ENCODE results near the gene CCL15. TPM values are rescaled to one million over a fixed set of nuclear protein-coding genes. Genes with fewer than 3 reads are reported as not detected.

CCL15 gene
- total RNA-seq, 1 experiment from 2014 or later: not detected

DNA sequence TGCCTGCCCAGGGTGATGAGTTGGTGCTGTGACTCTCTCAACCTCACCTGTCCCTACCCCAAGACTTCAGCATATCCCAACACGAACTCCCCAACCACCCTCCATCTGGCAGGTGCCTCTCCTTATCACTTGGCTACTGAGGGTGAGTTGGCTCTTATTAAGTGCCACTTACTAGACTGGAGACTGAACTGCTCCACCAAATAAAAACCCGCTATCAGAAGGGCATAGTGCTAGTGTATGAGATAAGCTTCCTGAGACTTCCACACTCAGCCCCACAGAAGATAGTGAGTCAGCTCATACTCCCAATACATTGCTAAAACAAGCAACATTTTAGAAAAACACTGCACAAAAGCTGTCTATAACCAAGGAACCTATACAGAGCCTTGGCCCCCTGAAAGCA, 46.7 kb upstream of the CCL15 start:
- peaks cover 60% of the 10 kb centered on the region for H3K9me3 Mint-ChIP-seq
- ChIA-PET CTCF (interaction anchor here (2.1 kb wide), 1 partner anchor 24 kb away, joined by 6 read pairs; no protein-coding TSS in a partner anchor), POLR2A (no interaction called here)
- DNase-seq (ENCODE audit: low spot score) (no peak), ATAC-seq (no peak)
- H3K4me1 Mint-ChIP-seq: no peaks in the 10 kb centered on the region
- H3K27ac Mint-ChIP-seq: no peak overlapping the region
- no peaks in the 10 kb centered on the region; the same call in none of the 2 replicates for H3K27me3 Mint-ChIP-seq (ENCODE audit: low read depth)
- TF ChIP-seq HMGXB4 (CRISPR knock-in tag; IDR thresholded peaks at IDR 0.05) (no peak), AR (CRISPR knock-in tag; IDR thresholded peaks at IDR 0.05) (no peak), FOXJ3 (CRISPR knock-in tag; IDR thresholded peaks at IDR 0.05; ENCODE audit: borderline replicate concordance) (no peak), ZBTB21 (CRISPR knock-in tag; IDR thresholded peaks at IDR 0.05; ENCODE audit: borderline replicate concordance) (no peak), MXD4 (CRISPR knock-in tag; IDR thresholded peaks at IDR 0.05; ENCODE audit: borderline replicate concordance) (no peak), GTF2I (CRISPR knock-in tag; conservative IDR thresholded peaks at IDR 0.05) (no peak), CREM (CRISPR knock-in tag; IDR thresholded peaks at IDR 0.05) (no peak), PRRX2 (CRISPR knock-in tag; IDR thresholded peaks at IDR 0.05) (no peak), ZMAT4 (CRISPR knock-in tag; IDR thresholded peaks at IDR 0.05) (no peak), NR2C2 (CRISPR knock-in tag; IDR thresholded peaks at IDR 0.05) (no peak), CBFB (CRISPR knock-in tag; IDR thresholded peaks at IDR 0.05; ENCODE audit: low read depth) (no peak), PRDM15 (CRISPR knock-in tag; IDR thresholded peaks at IDR 0.05) (no peak)
- TF ChIP-seq, protein P1, sequence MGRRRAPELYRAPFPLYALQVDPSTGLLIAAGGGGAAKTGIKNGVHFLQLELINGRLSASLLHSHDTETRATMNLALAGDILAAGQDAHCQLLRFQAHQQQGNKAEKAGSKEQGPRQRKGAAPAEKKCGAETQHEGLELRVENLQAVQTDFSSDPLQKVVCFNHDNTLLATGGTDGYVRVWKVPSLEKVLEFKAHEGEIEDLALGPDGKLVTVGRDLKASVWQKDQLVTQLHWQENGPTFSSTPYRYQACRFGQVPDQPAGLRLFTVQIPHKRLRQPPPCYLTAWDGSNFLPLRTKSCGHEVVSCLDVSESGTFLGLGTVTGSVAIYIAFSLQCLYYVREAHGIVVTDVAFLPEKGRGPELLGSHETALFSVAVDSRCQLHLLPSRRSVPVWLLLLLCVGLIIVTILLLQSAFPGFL (CRISPR knock-in tag; IDR thresholded peaks at IDR 0.05; ENCODE audit: borderline replicate concordance): no peak
- TF ChIP-seq, protein P2, sequence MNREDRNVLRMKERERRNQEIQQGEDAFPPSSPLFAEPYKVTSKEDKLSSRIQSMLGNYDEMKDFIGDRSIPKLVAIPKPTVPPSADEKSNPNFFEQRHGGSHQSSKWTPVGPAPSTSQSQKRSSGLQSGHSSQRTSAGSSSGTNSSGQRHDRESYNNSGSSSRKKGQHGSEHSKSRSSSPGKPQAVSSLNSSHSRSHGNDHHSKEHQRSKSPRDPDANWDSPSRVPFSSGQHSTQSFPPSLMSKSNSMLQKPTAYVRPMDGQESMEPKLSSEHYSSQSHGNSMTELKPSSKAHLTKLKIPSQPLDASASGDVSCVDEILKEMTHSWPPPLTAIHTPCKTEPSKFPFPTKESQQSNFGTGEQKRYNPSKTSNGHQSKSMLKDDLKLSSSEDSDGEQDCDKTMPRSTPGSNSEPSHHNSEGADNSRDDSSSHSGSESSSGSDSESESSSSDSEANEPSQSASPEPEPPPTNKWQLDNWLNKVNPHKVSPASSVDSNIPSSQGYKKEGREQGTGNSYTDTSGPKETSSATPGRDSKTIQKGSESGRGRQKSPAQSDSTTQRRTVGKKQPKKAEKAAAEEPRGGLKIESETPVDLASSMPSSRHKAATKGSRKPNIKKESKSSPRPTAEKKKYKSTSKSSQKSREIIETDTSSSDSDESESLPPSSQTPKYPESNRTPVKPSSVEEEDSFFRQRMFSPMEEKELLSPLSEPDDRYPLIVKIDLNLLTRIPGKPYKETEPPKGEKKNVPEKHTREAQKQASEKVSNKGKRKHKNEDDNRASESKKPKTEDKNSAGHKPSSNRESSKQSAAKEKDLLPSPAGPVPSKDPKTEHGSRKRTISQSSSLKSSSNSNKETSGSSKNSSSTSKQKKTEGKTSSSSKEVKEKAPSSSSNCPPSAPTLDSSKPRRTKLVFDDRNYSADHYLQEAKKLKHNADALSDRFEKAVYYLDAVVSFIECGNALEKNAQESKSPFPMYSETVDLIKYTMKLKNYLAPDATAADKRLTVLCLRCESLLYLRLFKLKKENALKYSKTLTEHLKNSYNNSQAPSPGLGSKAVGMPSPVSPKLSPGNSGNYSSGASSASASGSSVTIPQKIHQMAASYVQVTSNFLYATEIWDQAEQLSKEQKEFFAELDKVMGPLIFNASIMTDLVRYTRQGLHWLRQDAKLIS (CRISPR knock-in tag; IDR thresholded peaks at IDR 0.05; ENCODE audit: borderline replicate concordance): no peak
- TF ChIP-seq, protein P3, sequence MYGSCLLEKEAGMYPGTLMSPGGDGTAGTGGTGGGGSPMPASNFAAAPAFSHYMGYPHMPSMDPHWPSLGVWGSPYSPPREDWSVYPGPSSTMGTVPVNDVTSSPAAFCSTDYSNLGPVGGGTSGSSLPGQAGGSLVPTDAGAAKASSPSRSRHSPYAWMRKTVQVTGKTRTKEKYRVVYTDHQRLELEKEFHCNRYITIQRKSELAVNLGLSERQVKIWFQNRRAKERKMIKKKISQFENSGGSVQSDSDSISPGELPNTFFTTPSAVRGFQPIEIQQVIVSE (CRISPR knock-in tag; IDR thresholded peaks at IDR 0.05; ENCODE audit: borderline replicate concordance): no peak
- H3K4me3 Mint-ChIP-seq: no peak overlapping the region
- 0 out of 2 replicates have a peak, but pooled peaks cover 5% of the 10 kb centered on the region for H3K36me3 Mint-ChIP-seq

All from WTC11 (cell line).